HG02970 (cell line): ENCODE measurements around the gene ETV3L.

Experiments
- ATAC-seq: cut with Tn5 transposase; IDR thresholded peaks from one replicate; pipeline ENCODE4 v1.9.1; 2021; ENCODE audit warnings: mild to moderate bottlenecking, moderate library complexity, moderate number of reproducible peaks; ENCODE audit not compliant: unreplicated experiment, low FRiP score

The ETV3L gene

DNA sequence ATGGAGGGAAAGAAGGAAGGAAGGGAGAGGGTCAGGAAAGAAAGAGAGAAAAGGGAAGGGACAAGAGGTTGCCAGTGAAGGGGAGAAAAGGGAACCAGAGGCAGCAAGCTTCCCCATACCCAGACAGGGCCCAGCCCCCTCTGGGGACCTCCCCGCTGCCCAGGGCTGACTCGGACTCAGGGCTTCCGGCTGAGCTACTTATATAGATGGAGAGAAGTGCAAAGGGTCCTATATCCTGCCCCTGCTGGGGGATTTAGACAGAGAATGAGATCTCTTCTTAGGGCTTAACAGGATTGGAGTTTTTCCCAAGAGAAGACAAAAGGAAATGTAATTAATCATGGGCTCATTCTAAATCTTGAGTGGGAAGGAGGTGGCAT is at the start of gene ETV3L:
ETV3L (minus strand) TSS at position 176 of the 377 bp plus-strand sequence. CDS start 285 bp downstream, outside the sequence.
- ATAC-seq, result no peak

DNA sequence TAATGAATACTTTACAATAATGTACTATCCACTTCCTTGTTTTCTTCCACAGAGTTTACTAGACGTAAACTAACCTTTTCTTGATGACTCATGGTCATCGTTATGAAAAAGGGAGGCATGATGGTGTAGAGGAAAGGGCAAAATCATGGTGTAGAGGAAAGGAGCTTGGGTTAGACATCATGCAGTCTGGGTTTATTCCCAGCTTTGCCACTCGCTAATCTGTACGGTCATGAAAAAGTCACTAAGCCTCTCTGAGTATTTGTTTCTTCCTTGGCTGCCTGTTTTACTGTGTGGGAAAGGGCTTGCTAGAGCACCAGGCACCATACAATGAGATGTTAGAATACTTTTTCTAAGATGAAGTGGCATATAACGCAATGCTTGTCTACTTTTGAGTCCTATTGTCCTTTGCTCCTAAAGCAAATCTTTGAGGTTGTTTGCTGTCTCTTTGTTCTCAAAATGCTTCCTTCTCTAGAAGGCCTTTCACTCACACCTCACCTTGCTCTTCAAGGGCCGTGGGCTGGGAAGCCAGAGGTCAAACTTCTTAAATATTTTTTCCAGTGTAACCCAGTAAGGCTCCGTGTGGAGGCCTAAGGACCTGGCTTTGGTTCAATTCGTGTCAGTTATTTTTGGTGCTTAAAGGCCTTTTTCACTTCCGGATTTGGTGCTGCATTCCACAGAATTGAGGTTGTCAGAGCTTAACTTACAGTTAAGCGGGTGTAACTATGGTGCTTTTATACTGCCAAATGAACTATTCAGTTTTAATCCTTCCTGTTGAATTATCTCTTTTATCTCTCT is 48.5 kb upstream of the ETV3L start:
- no peak for ATAC-seq

DNA sequence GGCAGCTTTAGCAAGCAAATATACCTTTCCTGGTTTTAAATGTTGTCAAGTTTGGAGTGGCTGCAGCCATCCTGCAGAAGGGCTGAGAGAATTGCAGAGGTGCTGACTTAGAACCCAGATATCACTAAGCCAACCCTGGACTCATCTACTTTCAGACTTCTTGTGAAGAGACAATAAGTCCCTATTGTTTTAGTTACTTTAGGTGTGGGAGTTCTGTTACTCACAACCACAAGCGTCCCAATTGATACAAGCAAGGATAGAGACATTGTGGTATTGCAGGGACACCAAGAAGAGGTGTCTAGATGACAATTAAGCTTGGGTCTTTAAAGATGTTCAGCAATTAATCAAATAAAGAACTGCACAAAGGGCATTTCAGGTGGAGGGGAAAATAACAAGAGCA is 47.4 kb upstream of the ETV3L start:
- ATAC-seq, result no peak

DNA sequence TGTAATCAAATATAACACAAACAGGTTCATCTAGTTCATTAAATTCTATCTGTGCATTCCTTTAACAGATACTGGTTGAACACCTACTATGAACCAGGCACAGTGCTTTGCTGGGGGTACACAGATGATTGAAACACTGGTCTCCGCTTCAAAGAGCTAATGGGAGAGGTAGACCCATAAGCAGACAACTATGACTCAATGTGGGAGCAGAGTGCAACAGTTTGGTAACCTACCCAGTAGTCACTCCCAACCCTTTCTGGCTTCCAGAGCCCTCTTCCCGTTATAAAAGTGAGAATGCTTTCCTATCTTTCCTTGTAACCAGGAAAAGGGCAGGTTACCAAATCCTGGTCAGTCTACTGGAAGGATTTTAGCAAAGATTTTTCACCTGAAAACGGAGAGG is 46.6 kb upstream of the ETV3L start:
- no peak for ATAC-seq

GRCh38 chr1:157145076-157145475 is 45.5 kb upstream of the ETV3L start:
- no peak for ATAC-seq

DNA sequence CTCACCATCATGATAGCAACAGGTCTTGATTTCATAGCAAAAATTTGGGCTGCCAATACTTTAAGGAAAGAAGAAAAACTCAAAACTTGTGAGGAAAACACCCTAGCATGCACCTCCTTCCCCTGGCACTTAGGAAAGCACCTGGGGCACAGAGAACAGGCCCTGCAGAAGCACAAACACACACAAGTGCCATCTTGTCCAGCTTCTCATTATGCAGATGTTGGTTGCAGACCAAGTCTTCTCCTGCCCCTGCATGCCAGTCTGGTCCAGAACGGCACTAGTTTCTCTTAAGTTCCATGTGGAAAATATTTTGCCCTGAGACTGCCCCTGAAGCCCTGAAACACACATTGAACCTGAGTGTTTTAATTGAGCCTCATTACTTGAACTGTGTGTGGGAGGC is 44.9 kb upstream of the ETV3L start:
- ATAC-seq, result no peak

- no peak for ATAC-seq
Observed at GRCh38 chr1:157142765-157143423, 43.3 kb upstream of the ETV3L start.

- no peak for ATAC-seq
Observed at GRCh38 chr1:157142201-157142600, 42.6 kb upstream of the ETV3L start.

DNA sequence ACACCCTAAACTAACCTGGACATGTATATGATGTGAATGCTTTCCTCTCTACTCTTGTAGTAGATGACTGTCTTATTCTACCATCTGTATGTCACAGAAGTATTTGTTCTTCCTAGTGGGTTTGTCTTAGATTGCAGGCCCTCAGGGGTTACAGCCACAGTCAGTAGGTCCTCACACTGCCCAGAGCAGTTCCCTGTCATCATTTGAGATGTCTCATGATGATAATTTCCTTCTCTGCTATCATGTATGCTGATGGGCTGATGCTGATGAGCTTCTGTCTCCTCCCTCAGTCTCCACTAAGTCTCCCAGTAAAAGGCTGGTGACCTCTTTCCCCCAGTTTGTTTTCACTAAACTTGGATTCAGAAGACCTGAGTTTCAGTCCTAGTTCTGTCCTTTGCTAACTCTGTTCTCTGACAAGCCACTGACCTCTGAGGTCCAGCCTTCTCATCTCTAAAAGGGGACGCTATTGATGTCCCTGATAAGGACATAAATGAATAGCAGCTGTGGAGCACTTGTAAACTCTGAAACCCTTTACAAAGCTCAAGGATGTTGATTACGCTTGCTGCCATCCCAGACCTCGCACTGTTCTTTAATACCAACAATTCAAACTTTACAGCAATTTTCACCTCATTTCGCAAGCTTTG is 41.7 kb upstream of the ETV3L start:
- ATAC-seq, result no peak

GRCh38 chr1:157140063-157140588 is 40.5 kb upstream of the ETV3L start:
- no peak for ATAC-seq

- ATAC-seq, result no peak
Observed at GRCh38 chr1:157139052-157139715, 39.6 kb upstream of the ETV3L start.

- peak; percentile 72 for ATAC-seq
Observed at GRCh38 chr1:157138220-157139051, 38.8 kb upstream of the ETV3L start, which contains the start of gene ETV3. Gene ETV3, minus strand, starts transcription at chr1:157138395. Its CDS starts 2,043 bp downstream, at chr1:157136352.

- ATAC-seq, result peak; percentile 6
Observed at GRCh38 chr1:157137408-157138219, 38.0 kb upstream of the ETV3L start.

DNA sequence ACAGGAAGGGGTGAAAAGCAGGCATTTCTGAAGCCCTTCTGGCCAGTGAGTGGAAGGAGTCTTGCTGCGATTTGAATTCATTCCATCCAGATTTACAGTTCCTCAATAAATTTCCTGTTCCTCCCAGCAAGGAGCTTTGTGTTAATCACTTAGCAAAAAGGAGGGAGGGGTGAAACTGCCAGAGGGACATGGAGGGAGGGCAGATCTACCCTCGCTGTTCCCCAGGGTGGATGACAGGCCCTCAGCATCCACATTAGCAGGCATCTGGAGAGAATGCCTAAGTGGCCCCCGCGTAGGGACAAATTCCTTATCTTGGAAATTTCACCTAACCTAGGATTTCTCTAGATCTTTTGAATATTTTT is 37.4 kb upstream of the ETV3L start:
- ATAC-seq, result no peak

- no peak for ATAC-seq
Observed at GRCh38 chr1:157136133-157136532, 36.5 kb upstream of the ETV3L start.

DNA sequence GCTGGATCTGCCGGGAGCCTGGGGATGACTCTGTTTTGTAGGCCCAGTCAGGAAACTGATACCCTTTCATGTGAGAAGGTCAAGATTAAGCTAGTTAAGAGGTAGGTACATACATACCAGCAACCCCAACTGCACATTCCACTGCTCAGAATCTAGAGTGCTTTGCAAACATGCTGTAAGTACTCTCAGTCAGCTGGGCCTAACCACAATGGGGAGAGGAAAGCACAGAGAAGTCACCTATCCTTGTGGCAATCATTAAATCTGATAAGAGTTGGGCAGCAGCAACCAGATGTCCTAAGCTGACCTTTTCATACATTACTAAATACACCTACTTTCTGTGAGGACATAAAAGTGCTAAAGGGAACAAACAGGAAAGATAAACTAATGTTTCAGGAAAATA is 36.0 kb upstream of the ETV3L start:
- ATAC-seq, result no peak

DNA sequence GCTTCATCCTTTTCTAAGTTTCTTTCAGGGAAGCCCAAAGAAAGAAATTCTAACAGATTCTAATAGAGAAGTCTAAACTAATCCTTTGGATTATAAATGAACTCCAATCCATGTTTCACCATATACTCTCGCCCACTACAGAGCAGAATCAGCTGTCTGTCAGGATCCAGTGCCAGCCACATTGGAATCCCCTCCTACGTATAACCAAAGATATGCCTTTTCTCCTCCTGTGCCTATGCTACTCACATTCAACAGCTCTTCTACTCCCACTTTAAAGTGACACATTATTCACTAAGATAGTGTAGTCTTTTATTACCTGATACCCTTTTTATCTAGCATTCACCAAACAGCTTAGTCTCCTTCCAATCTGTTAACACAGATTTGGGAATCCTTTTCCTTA is 35.5 kb upstream of the ETV3L start:
- ATAC-seq, result no peak

GRCh38 chr1:157134442-157134841 is 34.8 kb upstream of the ETV3L start:
- ATAC-seq, result no peak

GRCh38 chr1:157133426-157133825 is 33.8 kb upstream of the ETV3L start:
- no peak for ATAC-seq
